Naive thymus-derived CD8-positive, alpha-beta T cell (primary cell): ENCODE measurements around the gene NXPE3. TPM values are rescaled to one million over a fixed set of nuclear protein-coding genes. Genes with fewer than 3 reads are reported as not detected.

Experiments
- ATAC-seq, 2 donors: fragments of 150-1000 bp; cut with Tn5 transposase in 1 of 2; sonication (Bioruptor Pico), chemical (Tn5 transposase) in 1 of 2; 1 replicate in 1 of 2; 2 replicates in 1 of 2; pipeline ENCODE4 v1.10.0; 2021; ENCODE audit warnings: mild to moderate bottlenecking in 2 of 2, moderate library complexity in 2 of 2
- POLR2A ChIA-PET: fragments of 350-600 bp; sonication (Branson Sonifier 250); formaldehyde crosslinking; loops from one replicate; lab custom pipeline; 2021; ENCODE audit warnings: antibody characterized with exemption; lab: Charles Lee
- DNase-seq, 10 donors: peaks; one replicate each; pipeline versions ENCODE4 v3.0.0 to v3.0.0-alpha.2; 2020 to 2022
- H3K27ac Mint-ChIP-seq, 10 donors: one replicate each; pipeline ENCODE4 v1.8.0; 2020 to 2022; ENCODE audit warnings: mild to moderate bottlenecking in 10 of 10, mixed read lengths in 10 of 10, moderate library complexity in 4 of 10, inconsistent platforms in 1 of 10
- H3K27me3 Mint-ChIP-seq, 5 donors: one replicate each; pipeline ENCODE4 v1.8.0; 2021 to 2022; ENCODE audit warnings: mixed read lengths in 5 of 5
- H3K36me3 Mint-ChIP-seq, 3 donors: one replicate each; pipeline ENCODE4 v1.8.0; 2020 to 2022; ENCODE audit warnings: mixed read lengths in 3 of 3, mild to moderate bottlenecking in 2 of 3, inconsistent platforms in 1 of 3
- H3K4me1 Mint-ChIP-seq, 4 donors: one replicate each; pipeline ENCODE4 v1.8.0; 2021 to 2022; ENCODE audit warnings: mixed read lengths in 4 of 4
- H3K4me3 Mint-ChIP-seq, 10 donors: one replicate each; pipeline ENCODE4 v1.8.0; 2020 to 2022; ENCODE audit warnings: mild to moderate bottlenecking in 10 of 10, mixed read lengths in 10 of 10, moderate library complexity in 6 of 10, inconsistent platforms in 1 of 10
- H3K9me3 Mint-ChIP-seq, 9 donors: one replicate each; pipeline ENCODE4 v1.8.0; 2020 to 2022; ENCODE audit warnings: mixed read lengths in 9 of 9, mild to moderate bottlenecking in 3 of 9, inconsistent platforms in 1 of 9, moderate library complexity in 1 of 9
- polyA plus RNA-seq, 3 donors: library from polyadenylated mRNA; unstranded; fragments of 300-500 nt; fragmentation: Illumina TruSeq; gene quantifications; one replicate each; pipeline ENCODE4 v1.2.3, GENCODE V29; 2021
- total RNA-seq, 8 experiments: library from RNA in 2 of 8; stranded (reverse) in 2 of 8; gene quantifications; one replicate each; pipeline ENCODE4 v1.2.3 and lab custom pipeline; 2021 to 2026

The NXPE3 gene
- total and polyA plus RNA-seq, 5 experiments from 2014 or later: 32.5 to 61.0 (median 40.0) TPM

- Mint-ChIP-seq H3K27me3 (no peaks in the 10 kb centered on the region), H3K4me1 (peaks cover 9 to 40% (median 38%) of the 10 kb centered on the region in 4 donors), H3K4me3 (peak overlapping the region in 3 of 10 donors; percentile 16 to 57 (median 20)), H3K36me3 (peaks cover 0 to 68% (median 19%) of the 10 kb centered on the region in 3 donors), H3K9me3 (no peaks in the 10 kb centered on the region), H3K27ac (peak overlapping the region in 9 of 10 donors; percentile 29 to 86 (median 63))
- ATAC-seq: peak; percentile 100
- POLR2A ChIA-PET: interaction anchor here (0.6 to 2.4 kb wide), 6 partner anchors 17 to 422 kb away, joined by 3 to 8 read pairs (median 4); partner anchors contain the start of genes NFKBIZ and NXPE3
- DNase-seq: peak in 9 of 10 donors; percentile 33 to 75 (median 61)
Observed at GRCh38 chr3:101803173-101803782, 24.3 kb downstream of the NXPE3 start.

GRCh38 chr3:101803939-101804338, 24.9 kb downstream of the NXPE3 start:
- Mint-ChIP-seq H3K36me3 (peaks cover 0 to 68% (median 19%) of the 10 kb centered on the region in 3 donors), H3K4me3 (no peak overlapping the region), H3K4me1 (peaks cover 10 to 42% (median 39%) of the 10 kb centered on the region in 4 donors), H3K9me3 (no peaks in the 10 kb centered on the region), H3K27ac (peak overlapping the region in 5 of 10 donors; percentile 29 to 86 (median 79)), H3K27me3 (no peaks in the 10 kb centered on the region)
- ATAC-seq (no peak), DNase-seq (no peak)
- POLR2A ChIA-PET: interaction anchor here (1.7 to 2.4 kb wide), 2 partner anchors 25 to 422 kb away, joined by 5 to 7 read pairs; partner anchors contain the start of gene NXPE3

- POLR2A ChIA-PET: interaction anchor here (0.8 to 1.8 kb wide), 2 partner anchors 27 to 43 kb away, joined by 4 to 5 read pairs; partner anchors contain the start of genes NFKBIZ and NXPE3
- no peak for ATAC-seq
- DNase-seq: no peak
- H3K4me1 Mint-ChIP-seq: peaks cover 13 to 50% (median 46%) of the 10 kb centered on the region in 4 donors
- H3K27me3 Mint-ChIP-seq: no peaks in the 10 kb centered on the region
- H3K36me3 Mint-ChIP-seq: peaks cover 0 to 59% (median 24%) of the 10 kb centered on the region in 3 donors
- H3K9me3 Mint-ChIP-seq: no peaks in the 10 kb centered on the region
- H3K27ac Mint-ChIP-seq: peak overlapping the region in 4 of 10 donors; percentile 1 to 81 (median 36)
- no peak overlapping the region for H3K4me3 Mint-ChIP-seq
Observed at GRCh38 chr3:101806491-101806890, 27.5 kb downstream of the NXPE3 start.

GRCh38 chr3:101807888-101808287, 28.9 kb downstream of the NXPE3 start:
- Mint-ChIP-seq H3K4me1 (peaks cover 13 to 46% (median 45%) of the 10 kb centered on the region in 4 donors), H3K27ac (peak overlapping the region in 4 of 10 donors; percentile 18 to 85 (median 70)), H3K27me3 (no peaks in the 10 kb centered on the region), H3K36me3 (peaks cover 0 to 53% (median 20%) of the 10 kb centered on the region in 3 donors), H3K9me3 (no peaks in the 10 kb centered on the region), H3K4me3 (no peak overlapping the region)
- POLR2A ChIA-PET: interaction anchor here (1.2 to 2.0 kb wide), 4 partner anchors 22 to 418 kb away, joined by 3 to 6 read pairs (median 5); partner anchors contain the start of genes NFKBIZ and NXPE3
- ATAC-seq (no peak), DNase-seq (no peak)

- peak overlapping the region in 8 of 10 donors; percentile 12 to 66 (median 46) for H3K4me3 Mint-ChIP-seq
- POLR2A ChIA-PET: interaction anchor here (0.5 to 4.1 kb wide), 5 partner anchors 40 to 416 kb away, joined by 3 to 20 read pairs (median 5); partner anchors contain the start of gene NFKBIZ
- H3K27me3 Mint-ChIP-seq: no peaks in the 10 kb centered on the region
- peaks cover 8 to 43% (median 38%) of the 10 kb centered on the region in 4 donors for H3K4me1 Mint-ChIP-seq
- peaks cover 0 to 39% (median 11%) of the 10 kb centered on the region in 3 donors for H3K36me3 Mint-ChIP-seq
- ATAC-seq (peak; percentile 77 to 83), DNase-seq (peak in 9 of 10 donors; percentile 20 to 67 (median 45))
- H3K27ac Mint-ChIP-seq: peak overlapping the region; percentile 65 to 90 (median 83)
- no peaks in the 10 kb centered on the region for H3K9me3 Mint-ChIP-seq
Observed at GRCh38 chr3:101809178-101810021, 30.4 kb downstream of the NXPE3 start.

GRCh38 chr3:101810022-101810418, 31.0 kb downstream of the NXPE3 start:
- H3K9me3 Mint-ChIP-seq: no peaks in the 10 kb centered on the region
- peak overlapping the region in 2 of 10 donors; percentile 42 to 51 for H3K4me3 Mint-ChIP-seq
- POLR2A ChIA-PET: interaction anchor here (1.4 to 4.1 kb wide), 2 partner anchors 39 to 270 kb away, joined by 3 to 20 read pairs; partner anchors contain the start of gene NFKBIZ
- peaks cover 12 to 46% (median 38%) of the 10 kb centered on the region in 4 donors for H3K4me1 Mint-ChIP-seq
- no peak for DNase-seq
- peak; percentile 41 to 43 for ATAC-seq
- H3K36me3 Mint-ChIP-seq: peaks cover 0 to 34% (median 11%) of the 10 kb centered on the region in 3 donors
- H3K27ac Mint-ChIP-seq: peak overlapping the region; percentile 65 to 90 (median 78)
- no peaks in the 10 kb centered on the region for H3K27me3 Mint-ChIP-seq

GRCh38 chr3:101811875-101812274, 32.9 kb downstream of the NXPE3 start:
- DNase-seq (no peak), ATAC-seq (no peak)
- Mint-ChIP-seq H3K36me3 (peaks cover 0 to 28% (median 15%) of the 10 kb centered on the region in 3 donors), H3K27ac (peak overlapping the region in 2 of 10 donors; percentile 29 to 56), H3K9me3 (no peaks in the 10 kb centered on the region), H3K4me1 (peaks cover 14 to 52% (median 47%) of the 10 kb centered on the region in 4 donors), H3K4me3 (no peak overlapping the region), H3K27me3 (no peaks in the 10 kb centered on the region)
- POLR2A ChIA-PET: interaction anchor here (0.6 to 4.1 kb wide), 4 partner anchors 38 to 434 kb away, joined by 5 to 20 read pairs (median 5); partner anchors contain the start of gene NFKBIZ

GRCh38 chr3:101812895-101813294, 33.9 kb downstream of the NXPE3 start:
- no peaks in the 10 kb centered on the region for H3K27me3 Mint-ChIP-seq
- ATAC-seq: no peak
- peak overlapping the region in 2 of 10 donors; percentile 13 to 65 for H3K27ac Mint-ChIP-seq
- peaks cover 0 to 31% (median 21%) of the 10 kb centered on the region in 3 donors for H3K36me3 Mint-ChIP-seq
- no peaks in the 10 kb centered on the region for H3K9me3 Mint-ChIP-seq
- H3K4me3 Mint-ChIP-seq: no peak overlapping the region
- peaks cover 14 to 59% (median 51%) of the 10 kb centered on the region in 4 donors for H3K4me1 Mint-ChIP-seq
- DNase-seq: no peak
- POLR2A ChIA-PET: interaction anchor here (0.5 to 4.1 kb wide), 3 partner anchors 37 to 716 kb away, joined by 4 to 20 read pairs (median 5); partner anchors contain the start of gene NFKBIZ

- peaks cover 0 to 37% (median 22%) of the 10 kb centered on the region in 3 donors for H3K36me3 Mint-ChIP-seq
- H3K4me3 Mint-ChIP-seq: no peak overlapping the region
- peak in 3 of 10 donors; percentile 38 to 49 (median 40) for DNase-seq
- H3K27me3 Mint-ChIP-seq: no peaks in the 10 kb centered on the region
- POLR2A ChIA-PET: interaction anchor here (0.7 to 1.5 kb wide), 4 partner anchors 24 to 415 kb away, joined by 3 to 9 read pairs (median 6); partner anchors contain the start of gene NFKBIZ
- peak overlapping the region in 6 of 10 donors; percentile 4 to 57 (median 22) for H3K27ac Mint-ChIP-seq
- no peak for ATAC-seq
- H3K9me3 Mint-ChIP-seq: no peaks in the 10 kb centered on the region
- peaks cover 12 to 64% (median 51%) of the 10 kb centered on the region in 4 donors for H3K4me1 Mint-ChIP-seq
Observed at GRCh38 chr3:101813817-101814440, 34.9 kb downstream of the NXPE3 start.

GRCh38 chr3:101814835-101815234, 35.8 kb downstream of the NXPE3 start:
- peak overlapping the region in 1 of 10 donors; percentile 26 for H3K4me3 Mint-ChIP-seq
- no peaks in the 10 kb centered on the region for H3K27me3 Mint-ChIP-seq
- peaks cover 12 to 62% (median 46%) of the 10 kb centered on the region in 4 donors for H3K4me1 Mint-ChIP-seq
- peaks cover 0 to 42% (median 24%) of the 10 kb centered on the region in 3 donors for H3K36me3 Mint-ChIP-seq
- DNase-seq (peak in 1 of 10 donors; percentile 19), ATAC-seq (peak; percentile 58 to 73)
- POLR2A ChIA-PET: interaction anchor here (0.7 to 1.5 kb wide), 4 partner anchors 35 to 414 kb away, joined by 3 to 9 read pairs (median 6); partner anchors contain the start of gene NFKBIZ
- H3K27ac Mint-ChIP-seq: peak overlapping the region in 7 of 10 donors; percentile 7 to 87 (median 61)
- H3K9me3 Mint-ChIP-seq: no peaks in the 10 kb centered on the region
